Measurements from ENCODE around the gene RFX4.
"Not testable (repeated sequence)": the region's sequence is repeated elsewhere in the genome, so short reads cannot be mapped to it uniquely, and the experiment has no call there.

Gene RFX4

GRCh38 chr12:106602076-106602475, 19.3 kb downstream of the RFX4 start:
- DNase-seq (ENCODE audit: insufficient read length, low spot score): no peak
- TF ChIP-seq TAF1 (IDR thresholded peaks at IDR 0.05; ENCODE audit: low read depth, low read length) (no peak), POLR2AphosphoS5 (IDR thresholded peaks at IDR 0.05; ENCODE audit: low read depth, low read length) (no peak), PAX5 (IDR thresholded peaks at IDR 0.05; ENCODE audit: insufficient read depth, low read length, severe bottlenecking) (no peak), POLR2A (IDR thresholded peaks at IDR 0.05; ENCODE audit: low read depth, low read length) (no peak), POU2F2 (IDR thresholded peaks at IDR 0.05; ENCODE audit: low read depth, low read length) (no peak), SPI1 (IDR thresholded peaks at IDR 0.05; ENCODE audit: low read depth, low read length) (no peak)
- FAIRE-seq: no peak

GRCh38 chr12:106605254-106605653, 22.4 kb downstream of the RFX4 start:
- FAIRE-seq (no peak), DNase-seq (ENCODE audit: insufficient read length, low spot score) (no peak)
- TF ChIP-seq TAF1 (IDR thresholded peaks at IDR 0.05; ENCODE audit: low read depth, low read length) (no peak), PAX5 (IDR thresholded peaks at IDR 0.05; ENCODE audit: insufficient read depth, low read length, severe bottlenecking) (no peak), SPI1 (IDR thresholded peaks at IDR 0.05; ENCODE audit: low read depth, low read length) (no peak), POLR2AphosphoS5 (IDR thresholded peaks at IDR 0.05; ENCODE audit: low read depth, low read length) (no peak), POU2F2 (IDR thresholded peaks at IDR 0.05; ENCODE audit: low read depth, low read length) (no peak), POLR2A (IDR thresholded peaks at IDR 0.05; ENCODE audit: low read depth, low read length) (no peak)

- FAIRE-seq; DNase-seq (ENCODE audit: insufficient read length, low spot score): not testable (repeated sequence)
Measured at GRCh38 chr12:106620588-106620987, 37.8 kb downstream of the RFX4 start.

DNA sequence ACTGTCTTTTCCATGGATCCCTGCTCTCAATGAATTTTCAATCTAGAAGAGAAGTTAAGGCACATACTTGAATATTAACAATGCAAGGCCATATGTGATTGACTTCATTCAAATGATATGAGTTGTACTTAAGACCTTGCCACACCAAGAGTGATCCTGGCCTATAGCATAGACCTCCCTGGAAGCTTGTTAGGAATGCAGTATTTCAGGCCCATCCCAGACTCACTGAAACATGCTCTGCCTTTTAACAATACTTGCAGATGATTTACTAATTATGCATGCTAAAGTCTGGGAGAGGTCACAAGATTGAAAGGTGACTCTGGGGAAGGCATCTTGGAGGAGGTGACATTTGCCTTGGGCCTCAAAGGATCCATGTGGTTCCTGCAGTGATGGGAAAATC, 43.2 kb downstream of the RFX4 start:
- FAIRE-seq (no peak), DNase-seq (ENCODE audit: insufficient read length, low spot score) (no peak)
- TF ChIP-seq POU2F2 (IDR thresholded peaks at IDR 0.05; ENCODE audit: low read depth, low read length) (no peak), TAF1 (IDR thresholded peaks at IDR 0.05; ENCODE audit: low read depth, low read length) (no peak), SPI1 (IDR thresholded peaks at IDR 0.05; ENCODE audit: low read depth, low read length) (no peak), POLR2A (IDR thresholded peaks at IDR 0.05; ENCODE audit: low read depth, low read length) (no peak), POLR2AphosphoS5 (IDR thresholded peaks at IDR 0.05; ENCODE audit: low read depth, low read length) (no peak), PAX5 (IDR thresholded peaks at IDR 0.05; ENCODE audit: insufficient read depth, low read length, severe bottlenecking) (no peak)

GRCh38 chr12:106629797-106630659, 47.2 kb downstream of the RFX4 start:
- DNase-seq (ENCODE audit: insufficient read length, low spot score) (no peak), FAIRE-seq (no peak)
- TF ChIP-seq SPI1 (IDR thresholded peaks at IDR 0.05; ENCODE audit: low read depth, low read length) (no peak), POLR2AphosphoS5 (IDR thresholded peaks at IDR 0.05; ENCODE audit: low read depth, low read length) (no peak), TAF1 (IDR thresholded peaks at IDR 0.05; ENCODE audit: low read depth, low read length) (no peak), PAX5 (IDR thresholded peaks at IDR 0.05; ENCODE audit: insufficient read depth, low read length, severe bottlenecking) (no peak), POU2F2 (IDR thresholded peaks at IDR 0.05; ENCODE audit: low read depth, low read length) (no peak), POLR2A (IDR thresholded peaks at IDR 0.05; ENCODE audit: low read depth, low read length) (no peak)

DNA sequence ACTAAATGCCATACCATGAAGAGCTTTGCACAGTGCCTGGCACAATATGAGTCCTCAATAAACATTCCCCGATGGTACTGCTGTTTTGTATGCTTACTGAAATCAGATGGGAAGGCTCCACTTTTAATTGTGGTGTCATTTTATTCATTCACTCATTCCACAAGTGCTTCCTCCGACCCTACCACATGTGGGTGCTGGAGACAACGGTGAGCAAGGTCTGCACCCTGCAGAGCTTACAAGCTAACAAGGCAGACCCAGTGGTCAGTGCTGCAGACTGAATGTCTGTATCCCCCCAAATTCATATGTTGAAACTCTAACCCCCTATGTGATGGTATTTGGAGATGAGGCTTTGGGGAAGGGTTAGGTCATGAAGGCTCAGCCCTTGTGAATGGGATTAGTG, 48.3 kb downstream of the RFX4 start:
- DNase-seq (ENCODE audit: insufficient read length, low spot score): no peak
- TF ChIP-seq POLR2AphosphoS5 (IDR thresholded peaks at IDR 0.05; ENCODE audit: low read depth, low read length) (no peak), TAF1 (IDR thresholded peaks at IDR 0.05; ENCODE audit: low read depth, low read length) (no peak)
- FAIRE-seq: no peak

GRCh38 chr12:106631797-106632196, 49.0 kb downstream of the RFX4 start:
- no peak for TF ChIP-seq PAX5 (IDR thresholded peaks at IDR 0.05; ENCODE audit: insufficient read depth, low read length, severe bottlenecking)
- no peak for TF ChIP-seq TAF1 (IDR thresholded peaks at IDR 0.05; ENCODE audit: low read depth, low read length)
- no peak for TF ChIP-seq POU2F2 (IDR thresholded peaks at IDR 0.05; ENCODE audit: low read depth, low read length)
- no peak for TF ChIP-seq POLR2AphosphoS5 (IDR thresholded peaks at IDR 0.05; ENCODE audit: low read depth, low read length)
- no peak for TF ChIP-seq SPI1 (IDR thresholded peaks at IDR 0.05; ENCODE audit: low read depth, low read length)
- TF ChIP-seq POLR2A (IDR thresholded peaks at IDR 0.05; ENCODE audit: low read depth, low read length): no peak
- DNase-seq (ENCODE audit: insufficient read length, low spot score) (no peak), FAIRE-seq (no peak)

- no peak for DNase-seq (ENCODE audit: insufficient read length, low spot score)
- FAIRE-seq: no peak
- TF ChIP-seq PAX5 (IDR thresholded peaks at IDR 0.05; ENCODE audit: insufficient read depth, low read length, severe bottlenecking): no peak
- TF ChIP-seq TAF1 (IDR thresholded peaks at IDR 0.05; ENCODE audit: low read depth, low read length): no peak
- TF ChIP-seq POLR2A (IDR thresholded peaks at IDR 0.05; ENCODE audit: low read depth, low read length): no peak
- TF ChIP-seq SPI1 (IDR thresholded peaks at IDR 0.05; ENCODE audit: low read depth, low read length): no peak
- no peak for TF ChIP-seq POU2F2 (IDR thresholded peaks at IDR 0.05; ENCODE audit: low read depth, low read length)
- TF ChIP-seq POLR2AphosphoS5 (IDR thresholded peaks at IDR 0.05; ENCODE audit: low read depth, low read length): no peak
Measured at GRCh38 chr12:106632797-106633450, 50.1 kb downstream of the RFX4 start.

DNA sequence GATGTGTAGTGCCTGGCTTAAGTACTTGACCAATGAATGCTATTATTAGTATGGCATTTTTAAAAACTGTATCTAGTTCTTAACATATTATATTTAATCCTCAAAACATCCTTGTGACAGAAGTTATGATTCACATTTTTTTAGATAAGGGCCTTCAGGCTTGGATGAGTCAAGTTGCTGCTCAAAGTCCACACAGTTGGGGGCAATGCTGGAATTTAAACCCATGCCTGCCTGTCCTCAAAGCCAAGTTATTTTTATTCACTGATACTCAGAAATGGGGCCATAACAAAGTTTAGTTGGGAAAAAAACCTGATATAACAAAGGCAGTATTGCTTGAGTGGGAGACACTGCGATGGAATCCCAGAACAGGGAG, 50.6 kb downstream of the RFX4 start:
- no peak for TF ChIP-seq SPI1 (IDR thresholded peaks at IDR 0.05; ENCODE audit: low read depth, low read length)
- TF ChIP-seq TAF1 (IDR thresholded peaks at IDR 0.05; ENCODE audit: low read depth, low read length): no peak
- TF ChIP-seq POLR2A (IDR thresholded peaks at IDR 0.05; ENCODE audit: low read depth, low read length): no peak
- no peak for TF ChIP-seq PAX5 (IDR thresholded peaks at IDR 0.05; ENCODE audit: insufficient read depth, low read length, severe bottlenecking)
- TF ChIP-seq POU2F2 (IDR thresholded peaks at IDR 0.05; ENCODE audit: low read depth, low read length): no peak
- no peak for TF ChIP-seq POLR2AphosphoS5 (IDR thresholded peaks at IDR 0.05; ENCODE audit: low read depth, low read length)
- FAIRE-seq (no peak), DNase-seq (ENCODE audit: insufficient read length, low spot score) (no peak)

DNA sequence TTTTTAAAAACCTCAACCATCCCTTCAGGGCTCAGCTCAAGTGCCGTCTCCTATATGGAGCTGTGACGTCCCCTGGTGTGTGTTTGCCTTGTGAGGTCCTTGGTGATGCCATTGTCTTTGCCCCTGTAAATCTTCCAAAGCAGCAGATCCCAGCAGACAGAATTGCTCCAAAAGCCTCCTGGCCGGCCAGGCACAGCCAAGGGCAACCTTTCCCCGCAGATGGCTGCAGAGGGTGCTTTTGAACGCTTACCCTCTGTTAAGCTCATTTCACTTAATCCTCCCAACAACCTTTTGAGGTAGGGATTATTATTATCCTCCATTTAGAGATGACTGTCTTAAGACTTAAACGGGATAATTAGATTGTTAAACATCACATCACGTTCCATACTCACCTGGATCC, 51.4 kb downstream of the RFX4 start:
- no peak for DNase-seq (ENCODE audit: insufficient read length, low spot score)
- TF ChIP-seq POU2F2 (IDR thresholded peaks at IDR 0.05; ENCODE audit: low read depth, low read length): no peak
- no peak for TF ChIP-seq POLR2A (IDR thresholded peaks at IDR 0.05; ENCODE audit: low read depth, low read length)
- TF ChIP-seq SPI1 (IDR thresholded peaks at IDR 0.05; ENCODE audit: low read depth, low read length): no peak
- no peak for TF ChIP-seq TAF1 (IDR thresholded peaks at IDR 0.05; ENCODE audit: low read depth, low read length)
- TF ChIP-seq PAX5 (IDR thresholded peaks at IDR 0.05; ENCODE audit: insufficient read depth, low read length, severe bottlenecking): no peak
- FAIRE-seq: no peak
